ENCODE data around the gene C4orf17.
"Not testable (repeated sequence)": the region's sequence is repeated elsewhere in the genome, so short reads cannot be mapped to it uniquely, and the experiment has no call there.

Gene C4orf17

GRCh38 chr4:99510721-99511120 lies at the start of gene C4orf17:
TSS of gene C4orf17 (plus strand) at chr4:99511021. CDS start at chr4:99513082, 2,061 bp downstream.
- DNase-seq (ENCODE audit: low read depth) = no peak

- DNase-seq (ENCODE audit: low read depth) = no peak
Measured at GRCh38 chr4:99461623-99462401, 49.0 kb upstream of the C4orf17 start.

GRCh38 chr4:99462875-99463464 lies 47.9 kb upstream of the C4orf17 start:
- peak; percentile 15 for DNase-seq (ENCODE audit: low read depth)

GRCh38 chr4:99463566-99463965 lies 47.3 kb upstream of the C4orf17 start:
- no peak for DNase-seq (ENCODE audit: low read depth)

GRCh38 chr4:99467887-99468286 lies 42.9 kb upstream of the C4orf17 start:
- no peak for DNase-seq (ENCODE audit: low read depth)

GRCh38 chr4:99468889-99469288 lies 41.9 kb upstream of the C4orf17 start:
- DNase-seq (ENCODE audit: low read depth) = no peak

GRCh38 chr4:99471349-99471748 lies 39.5 kb upstream of the C4orf17 start:
- DNase-seq (ENCODE audit: low read depth) = no peak

GRCh38 chr4:99471896-99472295 lies 38.9 kb upstream of the C4orf17 start:
- no peak for DNase-seq (ENCODE audit: low read depth)

- no peak for DNase-seq (ENCODE audit: low read depth)
Measured at GRCh38 chr4:99473131-99473530, 37.7 kb upstream of the C4orf17 start.

GRCh38 chr4:99483636-99484035 lies 27.2 kb upstream of the C4orf17 start:
- DNase-seq (ENCODE audit: low read depth) = no peak

GRCh38 chr4:99485212-99485611 lies 25.6 kb upstream of the C4orf17 start:
- DNase-seq (ENCODE audit: low read depth) = no peak

GRCh38 chr4:99486648-99487047 lies 24.2 kb upstream of the C4orf17 start:
- not testable (repeated sequence) for DNase-seq (ENCODE audit: low read depth)

GRCh38 chr4:99490286-99490685 lies 20.5 kb upstream of the C4orf17 start:
- no peak for DNase-seq (ENCODE audit: low read depth)

- no peak for DNase-seq (ENCODE audit: low read depth)
Measured at GRCh38 chr4:99504804-99505502, 5.9 kb upstream of the C4orf17 start.

- DNase-seq (ENCODE audit: low read depth) = no peak
Measured at GRCh38 chr4:99506781-99507180, 4.0 kb upstream of the C4orf17 start.

- no peak for DNase-seq (ENCODE audit: low read depth)
Measured at GRCh38 chr4:99507349-99507748, 3.5 kb upstream of the C4orf17 start.

- peak; percentile 6 for DNase-seq (ENCODE audit: low read depth)
Measured at GRCh38 chr4:99507762-99508161, 3.1 kb upstream of the C4orf17 start.

- no peak for DNase-seq (ENCODE audit: low read depth)
Measured at GRCh38 chr4:99518601-99519295, 7.9 kb downstream of the C4orf17 start.

GRCh38 chr4:99529228-99529627 lies 18.4 kb downstream of the C4orf17 start:
- no peak for DNase-seq (ENCODE audit: low read depth)

GRCh38 chr4:99529956-99530355 lies 19.1 kb downstream of the C4orf17 start:
- no peak for DNase-seq (ENCODE audit: low read depth)

- DNase-seq (ENCODE audit: low read depth) = not testable (repeated sequence)
Measured at GRCh38 chr4:99534699-99535098, 23.9 kb downstream of the C4orf17 start.

GRCh38 chr4:99536271-99536670 lies 25.4 kb downstream of the C4orf17 start:
- DNase-seq (ENCODE audit: low read depth) = no peak

All from stimulated activated CD8-positive, alpha-beta memory T cell treated with anti-CD3 and anti-CD28 coated beads, Interleukin-12 subunit alpha, Interleukin-12 subunit beta, amount 100 ng/mL, for 1 hour (primary cell).